GM18498 (cell line): ENCODE data around the gene GPR139.

Source experiments
- ATAC-seq: cut with Tn5 transposase; IDR thresholded peaks from one replicate; pipeline ENCODE4 v1.9.1; 2021; ENCODE audit warnings: mild to moderate bottlenecking, moderate library complexity; ENCODE audit not compliant: unreplicated experiment

GPR139 gene

DNA sequence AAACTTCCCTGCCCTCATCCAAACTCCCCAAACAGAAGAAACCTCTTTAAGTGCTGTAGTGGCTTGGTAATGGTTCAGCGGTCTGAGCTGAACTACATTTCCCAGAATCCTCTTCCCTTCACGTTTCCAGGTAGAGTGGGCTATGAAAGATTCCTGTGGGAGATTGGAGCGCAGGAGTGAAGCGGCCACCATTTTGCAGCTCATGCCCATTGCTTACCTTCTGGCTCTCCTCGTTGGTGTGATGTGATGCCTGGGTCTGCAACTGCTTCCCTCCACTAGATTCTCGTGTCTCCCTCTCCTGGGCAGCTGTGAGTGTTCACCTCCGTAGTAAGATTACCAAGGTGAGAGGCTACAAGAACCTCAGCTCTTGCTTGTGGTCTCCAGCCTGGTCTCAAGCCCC is 82.1 kb downstream of the GPR139 start:
- ATAC-seq: no peak

DNA sequence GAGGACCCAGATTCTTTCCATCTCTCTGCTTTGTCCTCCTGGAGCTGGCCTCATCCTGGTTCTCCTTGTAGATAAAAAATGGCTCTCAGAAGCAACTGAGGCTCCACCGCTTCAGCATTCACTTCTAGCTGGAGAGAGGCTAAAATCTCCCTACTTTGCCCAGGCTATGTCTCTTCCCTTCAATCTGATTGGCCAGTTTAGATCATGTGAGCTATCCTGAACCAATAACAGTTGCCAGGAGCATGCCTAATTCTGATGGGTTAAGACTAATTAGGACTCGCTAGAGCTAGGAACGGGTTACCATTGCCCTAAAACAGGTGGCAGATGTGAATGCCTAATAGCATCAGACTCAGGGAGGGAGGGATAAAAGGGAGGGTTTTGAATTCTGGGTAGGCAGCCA is 89.6 kb downstream of the GPR139 start:
- no peak for ATAC-seq
